Measurements from ENCODE around the gene INPP4B.

INPP4B gene

DNA sequence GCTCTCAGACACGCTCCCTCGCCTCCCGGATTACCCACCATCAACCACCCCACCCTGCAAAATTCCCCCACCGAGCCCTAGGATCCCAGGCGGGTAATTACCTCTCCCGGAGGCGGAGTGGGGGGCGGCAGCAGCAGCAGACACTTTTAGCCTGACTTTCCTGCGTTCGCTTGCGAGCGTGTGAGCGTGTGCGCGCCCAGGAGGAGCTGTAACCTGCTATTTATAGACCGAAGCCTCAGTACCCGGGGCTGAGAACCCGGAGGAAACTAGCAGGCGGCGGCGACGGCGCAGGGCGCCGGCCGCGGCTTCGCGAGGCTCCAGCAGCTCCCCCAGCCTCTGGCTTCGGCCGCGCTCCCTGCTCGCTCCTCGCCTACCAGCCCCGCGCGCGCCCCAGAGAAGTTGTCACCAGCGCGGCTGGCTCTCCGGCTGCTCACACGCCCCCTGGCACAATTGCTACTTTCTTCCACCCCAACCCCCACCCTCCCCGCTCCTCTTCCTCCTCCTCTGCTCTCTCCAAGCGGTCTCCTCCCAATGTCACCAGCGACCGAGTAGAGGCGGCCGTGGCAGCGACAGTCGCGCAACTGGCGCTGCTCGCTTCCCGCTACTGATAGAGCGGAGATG, at the start of gene INPP4B:
INPP4B (minus strand) TSS at position 194 of the 621 bp plus-strand sequence.
- peak; percentile 20 for DNase-seq (ENCODE audit: low spot score)

DNA sequence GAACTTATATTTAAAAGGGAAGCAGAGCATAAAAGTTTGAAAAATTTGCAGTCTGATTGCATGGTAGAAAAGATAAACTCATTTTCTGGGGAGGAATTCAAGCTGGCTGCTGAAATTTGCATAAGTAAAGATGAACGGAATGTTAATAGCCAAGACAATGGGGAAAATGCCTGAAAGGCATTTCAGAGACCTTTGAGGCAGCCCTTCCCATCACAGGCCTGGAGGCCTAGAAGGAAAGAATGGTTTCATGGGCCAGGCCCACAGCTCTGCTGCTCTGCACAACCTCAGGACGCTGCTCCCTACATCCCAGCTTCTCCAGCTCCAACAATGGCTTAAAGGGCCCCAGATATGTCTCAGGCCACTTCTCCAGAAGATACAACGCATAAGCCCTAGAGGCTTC, 46.9 kb upstream of the INPP4B start:
- no peak for DNase-seq (ENCODE audit: low spot score)

DNA sequence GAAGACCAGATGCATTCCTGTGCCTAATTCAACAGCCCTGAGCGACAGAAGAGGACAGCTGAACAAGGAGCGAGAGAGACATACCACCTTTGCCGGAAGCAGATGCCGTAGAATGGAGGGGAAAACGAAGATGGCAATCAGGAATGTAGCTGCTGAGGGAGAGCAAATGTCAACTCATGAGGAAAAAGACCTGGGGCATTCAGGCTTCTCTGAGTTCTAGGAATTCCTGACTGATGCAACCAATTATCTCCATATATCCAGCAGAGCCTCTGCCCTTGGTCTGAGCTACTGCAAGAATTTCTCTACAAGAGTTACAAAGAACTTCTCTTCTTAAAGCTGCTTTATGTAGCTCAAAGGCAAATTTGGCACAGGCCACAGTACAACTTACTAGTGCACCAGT, 40.5 kb upstream of the INPP4B start:
- no peak for DNase-seq (ENCODE audit: low spot score)

DNA sequence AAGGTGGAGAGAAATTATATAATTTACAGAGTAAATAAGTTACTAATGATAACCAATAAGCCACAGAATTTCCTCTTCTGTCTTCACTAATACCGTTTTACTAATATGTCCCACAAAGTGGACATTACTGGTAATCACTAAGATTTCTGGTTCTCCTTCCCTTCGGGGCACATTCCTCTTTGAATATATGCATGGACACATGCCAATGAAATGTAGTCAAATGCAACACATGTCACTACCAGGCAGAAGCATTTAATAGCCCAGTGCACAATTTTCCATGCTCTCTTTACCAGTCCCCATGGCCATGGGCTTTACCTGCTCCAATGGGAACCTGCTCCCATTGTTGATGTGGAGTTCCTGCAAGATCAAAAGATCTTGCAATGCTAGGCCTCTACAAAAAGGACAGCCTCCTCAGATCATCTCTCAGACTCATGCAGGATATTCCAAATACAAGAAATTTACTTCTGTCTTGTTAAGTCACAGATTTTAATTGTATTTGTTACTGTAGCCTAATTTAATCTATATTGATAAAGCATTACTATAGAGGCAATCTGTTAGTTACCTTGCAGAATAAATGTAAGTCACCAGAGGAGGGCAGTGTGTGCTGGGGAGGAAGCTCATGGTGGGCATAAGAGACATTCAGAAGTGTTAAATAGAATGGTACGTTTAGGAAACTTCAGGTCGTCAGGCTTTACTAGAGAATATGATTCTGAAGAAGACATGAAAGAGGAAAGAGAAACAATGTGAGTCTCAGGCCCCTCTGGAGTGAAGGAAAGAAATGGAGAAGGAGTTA, 37.1 kb upstream of the INPP4B start:
- DNase-seq (ENCODE audit: low spot score): no peak

DNA sequence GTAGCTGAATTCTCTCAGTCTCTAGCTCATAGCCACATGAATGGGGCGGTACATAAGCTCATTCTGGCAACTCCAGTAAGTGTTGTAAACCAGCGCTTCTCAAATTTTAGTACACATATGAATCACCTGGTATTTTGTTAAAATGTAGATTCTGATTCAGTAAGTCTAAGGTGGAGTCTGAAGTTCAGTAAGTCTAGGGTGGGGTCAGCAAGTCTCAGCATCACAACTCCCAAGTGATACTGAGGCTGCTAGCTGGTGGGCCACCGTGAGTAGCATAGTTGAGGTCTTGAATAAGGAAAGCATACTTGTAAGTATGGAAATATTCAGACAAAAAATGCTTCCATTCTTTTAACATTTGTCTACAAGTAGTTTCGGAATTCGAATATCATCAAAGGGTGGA, 36.1 kb upstream of the INPP4B start:
- no peak for DNase-seq (ENCODE audit: low spot score)

DNA sequence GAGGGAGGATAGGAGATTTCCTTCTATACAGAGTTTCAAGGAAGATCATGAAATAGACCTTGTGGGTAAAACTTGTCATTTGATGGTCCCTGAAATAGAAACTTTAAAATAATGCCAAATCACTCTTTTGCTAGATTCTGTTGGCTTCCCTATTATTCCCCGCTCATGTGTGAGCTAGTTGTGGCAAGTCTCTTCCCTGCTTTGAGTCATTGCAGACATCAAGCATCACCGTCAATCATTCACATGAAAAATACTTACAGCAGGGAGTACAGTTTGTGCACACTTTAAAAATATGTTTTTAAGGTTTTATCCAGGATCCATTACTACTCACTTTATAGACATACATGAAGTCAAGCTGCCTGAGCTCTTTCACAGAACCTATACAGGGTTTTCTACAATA, 35.2 kb upstream of the INPP4B start:
- no peak for DNase-seq (ENCODE audit: low spot score)

DNA sequence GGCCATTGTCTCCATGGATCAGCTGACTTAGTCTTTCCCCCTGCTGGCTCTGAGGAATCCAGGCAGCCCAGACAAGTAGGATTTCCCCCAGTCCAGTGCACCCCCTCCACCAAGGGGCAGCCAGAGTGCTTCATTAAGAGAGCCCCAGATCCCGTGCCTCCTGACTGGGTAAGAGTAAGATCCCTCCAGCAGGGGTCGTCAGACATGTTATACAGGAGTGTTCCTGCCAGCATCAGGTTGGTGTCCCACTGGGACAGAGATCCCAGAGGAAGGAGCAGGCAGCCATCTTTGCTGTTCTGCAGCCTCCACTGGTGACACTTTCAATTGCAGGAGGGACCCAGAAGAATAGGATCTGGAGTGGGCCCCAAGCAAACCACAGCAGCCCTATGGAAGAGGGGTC, 29.0 kb upstream of the INPP4B start:
- no peak for DNase-seq (ENCODE audit: low spot score)

DNA sequence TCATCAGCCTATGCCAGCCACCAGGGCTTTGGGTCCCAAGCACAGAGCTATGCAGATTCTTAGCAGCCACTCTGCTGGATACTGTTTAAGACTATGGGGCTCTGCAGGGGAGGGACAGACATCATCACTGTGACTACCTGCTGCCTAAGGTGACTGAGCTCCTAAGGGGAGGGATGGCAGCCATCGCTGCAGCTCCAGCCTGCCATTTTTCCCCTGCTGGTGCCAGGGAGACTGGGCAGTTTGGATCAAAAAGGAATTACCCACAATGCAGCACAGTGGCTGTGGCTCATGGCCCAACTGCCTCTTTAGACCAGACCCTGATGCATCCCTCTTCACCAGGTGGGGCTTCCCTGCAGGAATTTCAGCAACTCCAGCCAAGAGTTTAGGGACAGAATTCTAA, 28.6 kb upstream of the INPP4B start:
- no peak for DNase-seq (ENCODE audit: low spot score)

DNA sequence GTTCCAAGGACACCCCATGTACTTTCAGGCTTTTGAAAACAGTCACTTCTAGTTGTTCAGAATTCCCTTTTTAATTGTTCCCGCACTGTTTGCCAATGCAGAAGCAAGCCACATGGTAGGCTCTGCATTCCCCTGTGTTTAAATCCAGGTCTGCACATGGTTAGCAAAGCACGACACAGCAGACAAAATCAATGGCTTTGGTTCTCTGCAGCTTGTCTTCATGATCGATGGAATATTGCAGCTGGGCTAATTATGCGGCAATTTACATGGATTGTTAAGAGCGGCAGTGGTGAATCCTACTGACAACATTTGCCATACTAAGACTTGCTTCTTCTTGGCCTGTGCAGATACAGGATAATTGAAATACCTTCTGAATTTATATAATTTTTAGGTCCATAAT, 20.6 kb upstream of the INPP4B start:
- DNase-seq (ENCODE audit: low spot score): no peak

DNA sequence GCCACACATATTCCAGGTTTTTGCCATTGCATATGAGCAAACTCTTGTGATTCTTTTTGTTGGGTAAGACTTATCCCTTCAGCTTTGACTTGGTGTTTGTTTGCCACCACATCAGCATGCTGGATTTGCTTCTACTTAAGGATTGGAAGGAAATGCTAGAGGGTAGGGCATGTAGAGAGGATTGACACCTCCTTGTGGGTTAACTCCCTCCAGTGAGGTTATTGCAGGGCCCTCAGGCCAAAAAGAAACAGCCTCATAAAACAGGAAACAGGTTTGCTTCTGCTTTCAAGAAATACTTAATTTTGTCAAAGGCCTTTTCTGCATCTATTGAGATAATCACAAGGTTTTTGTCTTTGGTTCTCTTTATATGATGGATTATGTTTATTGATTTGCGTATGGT, 15.2 kb upstream of the INPP4B start:
- DNase-seq (ENCODE audit: low spot score): no peak

DNA sequence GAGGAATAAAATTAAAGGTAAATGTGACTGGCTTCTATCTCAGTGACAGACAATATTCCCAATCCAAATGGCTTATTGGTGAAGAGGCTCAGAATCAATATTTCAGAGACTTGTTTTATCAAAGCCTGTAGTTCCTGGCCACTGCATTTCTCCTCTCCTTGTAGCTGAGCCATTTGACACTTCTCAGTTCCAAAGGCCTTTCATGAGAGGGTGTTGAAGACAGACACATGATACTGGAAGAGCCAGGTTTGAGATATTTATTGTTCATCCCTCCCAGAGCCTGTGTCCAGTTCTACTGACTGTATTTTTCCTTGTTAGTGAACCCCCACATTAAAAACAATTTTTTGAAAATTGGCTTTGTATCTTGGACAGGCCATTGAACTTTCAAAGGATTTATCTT, 12.9 kb upstream of the INPP4B start:
- no peak for DNase-seq (ENCODE audit: low spot score)

DNA sequence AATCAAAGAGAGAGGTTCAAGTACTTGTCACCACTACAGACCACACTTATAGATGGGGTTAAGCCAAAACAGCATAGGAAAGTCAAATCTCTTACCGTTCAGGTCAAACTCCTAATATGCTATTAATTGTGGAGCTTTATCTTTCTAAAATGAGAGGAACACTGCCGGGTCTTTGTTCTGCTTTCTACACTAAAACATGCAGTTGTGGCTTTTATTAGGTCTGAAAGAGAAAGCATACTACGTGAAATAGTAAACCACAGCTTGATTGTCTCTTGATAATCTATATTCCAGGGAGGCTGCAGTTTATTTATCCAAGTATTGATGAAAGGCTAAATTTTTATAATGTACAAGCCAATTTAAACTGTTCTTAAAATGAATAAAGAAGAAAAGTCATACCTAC, 12.3 kb upstream of the INPP4B start:
- DNase-seq (ENCODE audit: low spot score): no peak

DNA sequence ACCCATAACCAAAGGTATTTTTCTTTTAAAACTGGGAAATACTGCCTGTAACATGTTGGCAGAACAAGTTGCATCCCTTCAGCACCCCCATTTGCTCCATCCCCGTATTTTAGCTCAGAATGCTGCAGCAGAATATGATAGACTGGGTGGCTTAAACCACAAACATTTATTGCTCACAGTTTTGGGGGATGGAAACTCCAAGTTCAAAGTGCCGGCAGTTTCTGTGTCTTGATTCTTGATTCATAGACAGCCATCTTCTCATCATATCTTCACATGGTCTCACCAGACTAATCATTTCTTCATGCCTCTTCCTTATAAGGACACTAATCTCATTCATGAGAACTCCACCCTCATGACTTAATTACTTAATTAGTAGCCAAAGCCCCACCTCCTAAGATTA, 10.5 kb upstream of the INPP4B start:
- DNase-seq (ENCODE audit: low spot score): no peak

DNA sequence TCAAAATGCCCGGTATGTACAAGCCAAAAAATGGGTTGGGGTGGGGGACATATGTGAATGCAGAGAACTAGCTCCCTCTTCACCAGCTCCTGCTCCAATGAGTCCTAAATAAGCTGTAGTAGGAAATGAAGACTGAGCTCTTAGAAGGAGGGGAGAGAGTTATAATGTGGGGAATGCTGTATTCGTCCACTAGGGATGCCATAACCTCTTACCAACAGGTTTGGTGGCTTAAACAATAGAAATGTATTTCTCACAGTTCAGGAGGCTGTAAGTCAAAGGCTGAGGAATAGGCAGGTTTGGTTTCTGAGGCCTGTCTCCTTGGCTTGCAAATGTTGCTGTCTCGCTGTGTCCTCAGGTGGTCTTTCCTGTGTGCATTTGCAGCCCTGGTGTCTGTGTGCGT, 4.4 kb upstream of the INPP4B start:
- no peak for DNase-seq (ENCODE audit: low spot score)

DNA sequence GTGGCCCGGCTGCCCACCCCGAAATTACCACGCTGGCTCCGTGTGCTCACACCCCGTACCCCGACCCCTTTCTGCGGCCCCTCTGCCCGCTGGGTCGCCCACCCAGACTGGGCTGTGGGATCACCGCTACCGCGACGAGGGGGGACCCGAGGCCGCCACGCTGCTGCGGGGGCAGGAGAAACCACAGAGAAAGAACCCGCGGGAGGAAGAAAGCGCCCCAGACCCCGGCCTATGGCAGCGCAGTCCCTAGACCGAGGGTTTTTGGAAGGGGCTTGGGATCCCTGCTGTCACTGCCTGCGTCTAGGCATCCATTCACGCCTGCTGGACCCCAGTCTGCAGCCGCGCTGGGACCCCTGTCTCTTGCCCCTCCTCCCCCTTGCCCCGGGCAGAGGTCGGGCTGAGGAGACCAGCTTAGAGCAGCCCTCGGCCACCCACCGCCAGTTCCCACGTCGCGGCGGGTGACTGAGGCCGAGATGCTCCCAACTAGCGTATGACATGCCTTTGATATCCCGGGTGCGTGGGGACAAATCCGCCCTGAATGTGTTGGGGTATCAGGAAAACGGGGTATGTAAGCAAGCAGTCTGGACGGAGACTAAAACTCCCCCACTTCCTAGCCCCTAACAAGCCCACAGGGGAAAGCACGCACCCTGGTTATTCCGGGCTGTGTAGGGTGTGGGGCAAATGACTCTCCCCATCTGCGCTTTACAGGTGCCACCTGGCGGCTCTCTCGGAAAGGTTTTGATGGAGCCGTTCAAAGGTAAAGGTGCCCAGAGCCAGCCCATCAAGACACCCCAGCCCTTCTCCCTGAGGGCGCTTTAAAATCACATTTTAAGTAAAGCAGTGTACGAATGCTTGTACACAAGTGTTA, 862 bp upstream of the INPP4B start:
- peak; percentile 72 for DNase-seq (ENCODE audit: low spot score)

DNA sequence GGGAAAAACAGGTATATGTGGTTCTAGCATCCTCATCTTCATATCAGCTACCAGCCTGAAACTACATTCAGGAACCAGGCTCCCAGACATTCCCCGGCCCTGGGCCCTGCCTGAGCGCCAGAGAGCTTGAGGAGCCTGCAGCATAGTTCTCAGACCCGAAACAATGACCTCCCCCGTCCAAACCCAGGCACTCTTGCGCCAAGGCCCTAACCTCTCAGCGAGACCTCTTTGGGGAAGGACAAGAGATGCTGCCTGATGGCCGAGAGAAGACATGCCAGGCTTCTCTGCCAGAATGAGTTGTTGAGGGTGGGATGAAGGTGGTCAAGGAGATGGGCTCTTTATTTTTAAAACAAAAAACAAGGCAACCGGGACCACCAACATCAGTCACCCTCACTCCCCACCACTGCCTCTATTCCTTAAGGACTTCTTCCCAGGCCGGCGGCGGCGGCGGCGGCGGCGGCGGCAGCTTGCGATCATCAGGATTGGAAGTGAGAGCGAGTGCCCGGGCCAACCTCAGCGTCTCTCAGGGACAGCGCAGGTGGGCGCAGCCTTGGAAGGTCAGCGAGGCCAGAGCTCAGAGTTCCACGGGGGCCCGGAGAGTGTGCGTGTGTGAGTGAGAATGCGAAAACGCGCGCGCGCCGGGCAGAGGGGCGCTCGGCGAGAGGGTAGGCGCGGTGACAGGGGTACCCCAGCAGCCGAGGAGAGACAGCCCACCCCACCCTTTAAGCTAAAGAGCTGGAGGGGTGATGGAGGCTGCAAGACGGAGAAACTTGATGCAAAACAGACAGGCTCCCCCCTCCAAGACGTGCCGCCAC, 601 bp downstream of the INPP4B start:
- no peak for DNase-seq (ENCODE audit: low spot score)

DNA sequence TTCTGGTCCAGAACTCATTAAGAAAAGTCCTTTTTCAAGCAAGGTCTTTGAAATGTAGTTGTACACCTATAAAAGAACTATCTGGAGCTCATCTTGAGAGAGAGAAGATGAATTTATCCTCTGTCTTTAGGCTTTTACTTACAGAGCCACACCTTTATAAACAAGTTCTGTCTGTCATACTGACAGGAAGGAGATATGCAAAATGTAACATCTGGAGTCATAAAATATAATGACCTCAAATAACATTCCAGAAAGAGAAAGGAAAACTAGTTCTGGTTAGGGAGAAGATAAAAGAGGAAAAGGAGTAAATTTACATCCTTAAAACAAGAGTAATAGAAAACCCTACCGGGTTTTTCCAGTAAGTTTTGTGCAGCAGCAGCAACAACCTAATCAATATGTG, 1.3 kb downstream of the INPP4B start:
- no peak for DNase-seq (ENCODE audit: low spot score)

DNA sequence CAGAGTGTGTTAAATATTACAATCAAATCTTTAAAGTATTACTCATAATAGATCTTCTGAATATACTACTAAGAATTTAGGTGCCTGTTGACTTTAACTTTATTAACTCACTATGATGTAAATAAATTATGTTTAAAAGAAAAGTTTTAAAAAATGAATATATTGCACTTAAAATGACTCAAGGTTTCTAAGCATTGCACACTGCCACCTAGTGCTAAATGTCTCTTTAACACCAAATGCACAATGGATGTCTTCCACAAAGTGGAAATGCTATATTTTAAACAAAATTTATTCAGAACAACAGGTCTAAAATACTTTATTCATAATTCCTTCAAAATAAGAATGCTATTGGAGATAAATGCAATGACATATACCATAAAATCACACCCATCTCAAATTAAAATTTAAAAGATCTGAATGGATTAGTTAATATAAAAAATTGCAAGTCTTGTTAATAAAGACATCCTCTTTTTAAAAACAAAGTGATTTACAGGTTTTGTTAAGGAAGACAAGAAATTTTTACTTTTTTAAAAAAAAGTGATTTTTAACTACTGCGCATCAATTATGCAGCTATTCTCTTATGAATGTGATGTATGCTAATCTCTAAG, 5.5 kb downstream of the INPP4B start:
- DNase-seq (ENCODE audit: low spot score): peak; percentile 28

DNA sequence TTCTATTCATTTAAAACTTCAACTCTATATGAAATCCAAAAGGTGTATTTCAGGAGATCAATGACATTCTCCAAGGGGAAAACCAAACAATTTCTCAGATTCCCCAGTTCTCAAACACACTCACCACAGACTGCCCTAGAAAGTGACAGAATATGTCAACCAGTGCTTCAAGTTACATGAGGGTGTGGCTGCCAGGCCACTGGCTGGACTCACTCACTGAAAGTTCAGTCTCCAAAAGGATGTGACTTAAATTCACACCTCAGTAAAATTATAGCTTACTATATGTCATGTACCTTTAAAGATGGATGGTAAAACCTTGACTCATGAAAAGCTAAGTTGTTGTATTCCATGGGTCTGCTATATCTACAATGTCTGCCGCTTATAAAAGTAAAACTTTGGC, 7.3 kb downstream of the INPP4B start:
- no peak for DNase-seq (ENCODE audit: low spot score)

DNA sequence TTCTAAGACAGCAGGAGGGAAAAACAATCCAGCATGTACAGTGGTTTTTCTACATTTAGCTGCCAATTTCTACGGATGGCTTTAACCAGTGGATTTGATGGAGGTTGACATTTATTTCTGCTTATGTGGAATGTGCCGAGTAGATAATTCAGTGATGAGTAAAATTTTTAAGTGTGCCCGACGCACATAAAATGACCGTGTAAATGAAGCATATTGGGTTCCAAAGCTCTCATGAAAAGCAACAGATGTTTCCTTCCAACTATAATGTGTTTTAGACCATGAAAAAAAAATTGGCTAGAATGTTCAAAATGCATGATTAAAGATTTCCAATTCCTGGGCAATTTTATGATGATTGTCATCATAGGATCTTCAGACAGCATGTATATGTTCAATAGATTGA, 14.1 kb downstream of the INPP4B start:
- DNase-seq (ENCODE audit: low spot score): no peak

DNA sequence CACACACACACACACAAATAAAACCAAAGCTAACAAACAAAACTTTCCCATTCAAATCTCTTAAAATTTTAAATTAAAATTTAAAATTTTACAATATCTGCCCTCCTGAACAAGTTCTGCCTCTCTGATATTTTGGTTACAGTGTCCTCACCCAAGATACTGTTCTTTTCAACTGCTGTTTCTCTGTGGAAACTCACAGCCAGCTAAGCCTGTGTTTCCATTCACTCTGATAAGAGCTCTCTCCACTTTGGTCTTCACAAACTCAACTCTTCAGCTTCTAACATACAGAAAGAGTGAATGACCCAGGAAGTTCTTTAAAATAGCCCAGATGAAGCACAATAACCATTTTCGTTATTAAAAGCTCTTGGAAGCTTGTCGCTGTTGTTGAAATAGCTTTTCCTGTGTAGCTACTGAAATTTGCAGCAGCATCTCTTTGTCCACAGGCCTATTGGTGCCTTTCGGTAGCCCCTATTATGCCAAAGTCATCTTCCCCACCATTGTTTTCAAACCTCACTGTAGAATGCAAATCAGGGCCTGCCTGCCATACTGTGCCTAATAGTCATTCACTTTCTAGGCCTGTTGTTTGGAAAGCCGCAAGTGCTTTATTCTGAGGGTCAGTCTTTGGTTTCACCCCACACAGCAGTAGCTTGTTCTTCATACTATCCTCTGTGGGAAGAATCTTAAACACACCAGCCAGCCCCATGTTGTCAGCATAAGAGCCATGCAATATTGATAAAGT, 19.4 kb downstream of the INPP4B start:
- no peak for DNase-seq (ENCODE audit: low spot score)
